GM19324 (cell line): ENCODE measurements around the gene POLR2A.
"Not testable (repeated sequence)": the region's sequence is repeated elsewhere in the genome, so short reads cannot be mapped to it uniquely, and the experiment has no call there.

ENCODE experiments used
- ATAC-seq: cut with Tn5 transposase; IDR thresholded peaks from one replicate; pipeline ENCODE4 v1.9.1; 2021; ENCODE audit warnings: mild to moderate bottlenecking, moderate library complexity; ENCODE audit not compliant: unreplicated experiment, low FRiP score

Gene POLR2A

GRCh38 chr17:7477392-7478275, 6.5 kb upstream of the POLR2A start:
- no peak for ATAC-seq

- no peak for ATAC-seq
These were observed 5.6 kb upstream of the POLR2A start for GRCh38 chr17:7478276-7479212.

- ATAC-seq: no peak
These were observed 4.7 kb upstream of the POLR2A start, which contains the start of gene ZBTB4 for GRCh38 chr17:7479213-7480088. TSS of gene ZBTB4 (minus strand) at chr17:7479631. CDS start at chr17:7466801, 12,830 bp downstream.

- no peak for ATAC-seq
These were observed 4.1 kb upstream of the POLR2A start for GRCh38 chr17:7480089-7480384.

GRCh38 chr17:7481275-7481674, 2.9 kb upstream of the POLR2A start, which contains the start of gene SLC35G6:
TSS of gene SLC35G6 (plus strand) at chr17:7481446. CDS start at chr17:7481517, 71 bp downstream.
- not testable (repeated sequence) for ATAC-seq

- ATAC-seq: not testable (repeated sequence)
These were observed 2.1 kb upstream of the POLR2A start for GRCh38 chr17:7481842-7482741.

GRCh38 chr17:7482742-7483088, 1.5 kb upstream of the POLR2A start:
- not testable (repeated sequence) for ATAC-seq

- ATAC-seq: peak; percentile 38
These were observed 705 bp upstream of the POLR2A start for GRCh38 chr17:7483255-7484066.

- ATAC-seq: no peak
These were observed 782 bp downstream of the POLR2A start for GRCh38 chr17:7484919-7485377.

- no peak for ATAC-seq
These were observed 2.0 kb downstream of the POLR2A start for GRCh38 chr17:7486181-7486580.

GRCh38 chr17:7490144-7490543, 6.0 kb downstream of the POLR2A start:
- ATAC-seq: no peak

- no peak for ATAC-seq
These were observed 7.4 kb downstream of the POLR2A start for GRCh38 chr17:7491583-7491982.

GRCh38 chr17:7493941-7494340, 9.8 kb downstream of the POLR2A start:
- no peak for ATAC-seq

- no peak for ATAC-seq
These were observed 11.8 kb downstream of the POLR2A start for GRCh38 chr17:7495906-7496434.

GRCh38 chr17:7496470-7497183, 12.5 kb downstream of the POLR2A start:
- ATAC-seq: no peak

GRCh38 chr17:7497228-7497627, 13.1 kb downstream of the POLR2A start:
- no peak for ATAC-seq

GRCh38 chr17:7497636-7498035, 13.5 kb downstream of the POLR2A start:
- no peak for ATAC-seq

GRCh38 chr17:7499161-7499560, 15.0 kb downstream of the POLR2A start:
- no peak for ATAC-seq
